Activated CD4-positive, alpha-beta T cell treated with anti-CD3 and anti-CD28 coated beads, Interleukin-2, amount 10 ng/mL, durations not matched to agents 7 days and 5 days (primary cell): ENCODE results near the gene VPS8. TPM values are rescaled to one million over a fixed set of nuclear protein-coding genes. Genes with fewer than 3 reads are reported as not detected.

Source experiments
- CTCF ChIA-PET: fragments of 350-600 bp; sonication (Branson Sonifier 250); formaldehyde crosslinking; loops from one replicate; lab custom pipeline; 2021; ENCODE audit warnings: antibody characterized with exemption; lab: Charles Lee
- POLR2A ChIA-PET: fragments of 350-600 bp; sonication (Branson Sonifier 250); formaldehyde crosslinking; loops from one replicate; lab custom pipeline; 2021; ENCODE audit warnings: antibody characterized with exemption; lab: Charles Lee
- DNase-seq: peaks from one replicate; pipeline ENCODE4 v3.0.0-alpha.2; 2020
- H3K27ac Mint-ChIP-seq: one replicate; pipeline ENCODE4 v1.8.0; 2021; ENCODE audit warnings: mild to moderate bottlenecking, moderate library complexity, mixed read lengths
- H3K27me3 Mint-ChIP-seq: one replicate; pipeline ENCODE4 v1.8.0; 2021; ENCODE audit warnings: mixed read lengths
- H3K36me3 Mint-ChIP-seq: one replicate; pipeline ENCODE4 v1.8.0; 2021; ENCODE audit warnings: low read depth, mixed read lengths
- H3K4me1 Mint-ChIP-seq: one replicate; pipeline ENCODE4 v1.8.0; 2021; ENCODE audit warnings: mixed read lengths
- H3K4me3 Mint-ChIP-seq: one replicate; pipeline ENCODE4 v1.8.0; 2021; ENCODE audit warnings: mild to moderate bottlenecking, moderate library complexity, mixed read lengths
- H3K9me3 Mint-ChIP-seq: one replicate; pipeline ENCODE4 v1.8.0; 2021; ENCODE audit warnings: mixed read lengths
- total RNA-seq, 2 experiments: library from RNA; stranded (reverse); gene quantifications; one replicate each; pipeline ENCODE4 v1.2.3, GENCODE V29; 2021

VPS8 gene
- total RNA-seq, 2 experiments from 2014 or later: 63.0 to 69.3 TPM

DNA sequence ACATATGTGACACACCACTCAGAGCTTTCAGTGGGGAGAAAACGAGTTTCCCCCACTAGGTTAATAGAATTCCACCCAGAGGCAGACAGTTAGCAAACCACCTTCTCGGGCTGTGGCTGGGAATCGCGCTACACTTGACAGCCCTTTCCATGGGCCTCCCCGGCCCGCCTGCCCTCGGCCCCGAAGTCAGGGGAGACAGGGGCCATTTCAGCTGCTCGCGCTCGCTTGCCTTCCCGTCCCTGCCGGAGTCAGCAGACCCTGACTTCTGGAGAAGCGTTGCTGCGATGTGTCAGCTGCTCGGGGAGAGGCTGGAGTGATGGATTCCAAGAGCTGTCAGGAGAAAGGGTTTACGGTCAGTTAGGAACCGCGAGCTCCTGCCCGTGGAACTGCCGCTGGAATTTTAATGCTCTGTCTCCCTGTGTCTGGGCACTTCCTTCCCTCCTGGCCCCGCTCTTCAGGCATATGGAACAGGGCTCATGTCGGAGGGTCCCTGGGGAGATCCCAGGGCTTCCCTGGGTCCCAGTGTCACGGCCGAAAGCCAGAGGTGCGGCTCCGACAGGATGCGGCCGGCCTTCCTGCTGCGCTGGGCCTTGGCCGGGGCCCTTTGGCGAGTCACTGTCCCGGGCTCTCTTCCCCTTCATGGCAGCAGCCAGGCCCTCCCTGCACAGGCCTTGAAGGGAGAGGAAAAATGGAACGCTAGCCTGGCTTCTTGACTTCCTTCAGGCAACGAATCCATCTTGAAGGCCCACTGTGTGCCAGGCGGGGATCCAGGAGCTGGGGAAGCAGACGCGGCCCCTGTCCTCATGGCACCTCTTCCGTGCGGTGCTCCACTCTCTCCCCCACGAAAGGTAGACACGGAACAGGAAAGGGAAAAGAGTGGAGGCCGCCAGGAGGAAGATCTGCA, 38.4 kb upstream of the VPS8 start:
- POLR2A ChIA-PET: no interaction called here
- Mint-ChIP-seq H3K4me1 (no peaks in the 10 kb centered on the region), H3K27me3 (peaks cover 5% of the 10 kb centered on the region), H3K36me3 (no peaks in the 10 kb centered on the region), H3K9me3 (no peaks in the 10 kb centered on the region), H3K27ac (no peak overlapping the region), H3K4me3 (no peak overlapping the region)
- no peak for DNase-seq
- CTCF ChIA-PET: interaction anchor here (0.6 to 1.5 kb wide), 2 partner anchors 212 to 220 kb away, joined by 3 to 8 read pairs; partner anchors contain the start of gene EPHB3

GRCh38 chr3:184776916-184777315, 35.0 kb upstream of the VPS8 start:
- H3K4me3 Mint-ChIP-seq: no peak overlapping the region
- peaks cover 14% of the 10 kb centered on the region for H3K27me3 Mint-ChIP-seq
- H3K27ac Mint-ChIP-seq: no peak overlapping the region
- no peaks in the 10 kb centered on the region for H3K36me3 Mint-ChIP-seq
- no peaks in the 10 kb centered on the region for H3K9me3 Mint-ChIP-seq
- ChIA-PET POLR2A (no interaction called here), CTCF (interaction anchor here (1.1 to 2.4 kb wide), 3 partner anchors 10 to 200 kb away, joined by 3 to 9 read pairs (median 5); no protein-coding TSS in a partner anchor)
- no peaks in the 10 kb centered on the region for H3K4me1 Mint-ChIP-seq
- DNase-seq: no peak

- Mint-ChIP-seq H3K36me3 (no peaks in the 10 kb centered on the region), H3K27ac (no peak overlapping the region), H3K4me1 (no peaks in the 10 kb centered on the region), H3K27me3 (peaks cover 14% of the 10 kb centered on the region), H3K9me3 (no peaks in the 10 kb centered on the region), H3K4me3 (no peak overlapping the region)
- DNase-seq: peak; percentile 91
- CTCF ChIA-PET: interaction anchor here (0.6 to 2.4 kb wide), 8 partner anchors 9 to 653 kb away, joined by 3 to 9 read pairs (median 4); no protein-coding TSS in a partner anchor
- POLR2A ChIA-PET: no interaction called here
These were observed 34.2 kb upstream of the VPS8 start for GRCh38 chr3:184777566-184778356.

- ChIA-PET POLR2A (no interaction called here), CTCF (interaction anchor here (0.6 to 2.4 kb wide), 7 partner anchors 8 to 467 kb away, joined by 3 to 9 read pairs (median 4); no protein-coding TSS in a partner anchor)
- H3K27me3 Mint-ChIP-seq: peaks cover 14% of the 10 kb centered on the region
These were observed 33.3 kb upstream of the VPS8 start for GRCh38 chr3:184778426-184779332.

GRCh38 chr3:184780981-184781515, 30.9 kb upstream of the VPS8 start:
- ChIA-PET POLR2A (no interaction called here), CTCF (interaction anchor here (0.7 kb wide), 1 partner anchor 17 kb away, joined by 3 read pairs; no protein-coding TSS in a partner anchor)
- no peak overlapping the region for H3K4me3 Mint-ChIP-seq

More at GRCh38 chr3:184778426-184779332, 33.3 kb upstream of the VPS8 start:
- Mint-ChIP-seq H3K9me3 (no peaks in the 10 kb centered on the region), H3K4me3 (no peak overlapping the region), H3K27ac (no peak overlapping the region), H3K4me1 (no peaks in the 10 kb centered on the region), H3K36me3 (no peaks in the 10 kb centered on the region)
- DNase-seq: no peak

GRCh38 chr3:184781801-184782200, 30.2 kb upstream of the VPS8 start:
- Mint-ChIP-seq H3K4me1 (peaks cover 24% of the 10 kb centered on the region), H3K27me3 (peaks cover 17% of the 10 kb centered on the region), H3K36me3 (no peaks in the 10 kb centered on the region), H3K4me3 (no peak overlapping the region), H3K27ac (no peak overlapping the region), H3K9me3 (no peaks in the 10 kb centered on the region)
- CTCF ChIA-PET: no interaction called here
- POLR2A ChIA-PET: no interaction called here
- no peak for DNase-seq

More at GRCh38 chr3:184780981-184781515, 30.9 kb upstream of the VPS8 start:
- Mint-ChIP-seq H3K27me3 (peaks cover 17% of the 10 kb centered on the region), H3K36me3 (no peaks in the 10 kb centered on the region), H3K9me3 (no peaks in the 10 kb centered on the region), H3K27ac (no peak overlapping the region), H3K4me1 (peaks cover 17% of the 10 kb centered on the region)
- no peak for DNase-seq

- ChIA-PET POLR2A (no interaction called here), CTCF (no interaction called here)
- peaks cover 25% of the 10 kb centered on the region for H3K4me1 Mint-ChIP-seq
- H3K9me3 Mint-ChIP-seq: no peaks in the 10 kb centered on the region
- no peaks in the 10 kb centered on the region for H3K36me3 Mint-ChIP-seq
- H3K27ac Mint-ChIP-seq: no peak overlapping the region
- peaks cover 14% of the 10 kb centered on the region for H3K27me3 Mint-ChIP-seq
- DNase-seq: no peak
- H3K4me3 Mint-ChIP-seq: no peak overlapping the region
These were observed 28.6 kb upstream of the VPS8 start for GRCh38 chr3:184783319-184783718.

GRCh38 chr3:184784731-184785500, 27.1 kb upstream of the VPS8 start:
- ChIA-PET POLR2A (no interaction called here), CTCF (interaction anchor here (1.4 kb wide), 1 partner anchor 36 kb away, joined by 3 read pairs; no protein-coding TSS in a partner anchor)
- Mint-ChIP-seq H3K4me3 (no peak overlapping the region), H3K27ac (no peak overlapping the region), H3K27me3 (peaks cover 9% of the 10 kb centered on the region), H3K36me3 (no peaks in the 10 kb centered on the region), H3K9me3 (no peaks in the 10 kb centered on the region), H3K4me1 (peaks cover 25% of the 10 kb centered on the region)
- no peak for DNase-seq

- H3K9me3 Mint-ChIP-seq: no peaks in the 10 kb centered on the region
- H3K36me3 Mint-ChIP-seq: no peaks in the 10 kb centered on the region
- peaks cover 3% of the 10 kb centered on the region for H3K27me3 Mint-ChIP-seq
- no peak for DNase-seq
- H3K27ac Mint-ChIP-seq: no peak overlapping the region
- H3K4me1 Mint-ChIP-seq: peaks cover 25% of the 10 kb centered on the region
- ChIA-PET CTCF (interaction anchor here (0.8 to 1.9 kb wide), 4 partner anchors 8 to 240 kb away, joined by 3 to 9 read pairs (median 4); no protein-coding TSS in a partner anchor), POLR2A (no interaction called here)
- H3K4me3 Mint-ChIP-seq: no peak overlapping the region
These were observed 26.1 kb upstream of the VPS8 start for GRCh38 chr3:184785890-184786279.

- no peak overlapping the region for H3K27ac Mint-ChIP-seq
- peak overlapping the region; percentile 4 for H3K4me3 Mint-ChIP-seq
- H3K9me3 Mint-ChIP-seq: no peaks in the 10 kb centered on the region
- peaks cover 3% of the 10 kb centered on the region for H3K27me3 Mint-ChIP-seq
- H3K4me1 Mint-ChIP-seq: peaks cover 25% of the 10 kb centered on the region
- ChIA-PET POLR2A (no interaction called here), CTCF (interaction anchor here (0.5 to 1.9 kb wide), 5 partner anchors 8 to 770 kb away, joined by 3 to 9 read pairs (median 4); no protein-coding TSS in a partner anchor)
- no peaks in the 10 kb centered on the region for H3K36me3 Mint-ChIP-seq
- DNase-seq: peak; percentile 37
These were observed 25.6 kb upstream of the VPS8 start for GRCh38 chr3:184786280-184786941.

DNA sequence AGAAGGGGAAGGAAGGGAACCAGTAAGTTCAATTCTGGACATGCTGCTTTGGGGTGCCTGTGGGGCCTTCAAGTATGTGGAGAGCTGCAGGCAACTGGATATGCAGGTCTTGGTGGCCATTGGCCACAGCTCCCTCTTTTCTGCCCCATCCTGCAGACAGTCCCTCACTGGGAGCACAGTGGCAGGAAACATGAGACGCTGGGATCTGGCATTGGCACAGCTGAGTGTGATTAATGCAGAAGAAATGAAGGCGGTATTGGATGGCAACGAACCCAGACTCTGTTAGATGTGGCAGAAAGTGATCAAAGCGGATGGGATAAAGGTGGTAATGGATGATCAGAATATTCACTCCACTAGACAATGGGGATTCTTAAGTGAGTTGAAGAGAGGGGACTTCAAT, 23.2 kb upstream of the VPS8 start:
- H3K27ac Mint-ChIP-seq: no peak overlapping the region
- peaks cover 25% of the 10 kb centered on the region for H3K4me1 Mint-ChIP-seq
- H3K27me3 Mint-ChIP-seq: peaks cover 12% of the 10 kb centered on the region
- H3K36me3 Mint-ChIP-seq: no peaks in the 10 kb centered on the region
- CTCF ChIA-PET: interaction anchor here (1.4 kb wide), 1 partner anchor 228 kb away, joined by 6 read pairs; the partner anchor contains the start of gene EPHB3
- H3K9me3 Mint-ChIP-seq: no peaks in the 10 kb centered on the region
- no peak for DNase-seq
- no peak overlapping the region for H3K4me3 Mint-ChIP-seq
- POLR2A ChIA-PET: no interaction called here
